ENCODE measurements around the gene NCS1. TPM values are rescaled to one million over a fixed set of nuclear protein-coding genes. Genes with fewer than 3 reads are reported as not detected.
A peak's percentile ranks its signal among the peaks of the same experiment; 100 is the strongest.

NCS1 gene
- total RNA-seq, 1 donor from 2014 or later, result 126 TPM

GRCh38 chr9:130187523-130187846 lies 15.3 kb downstream of the NCS1 start:
- no peaks in the 10 kb centered on the region for H3K27me3 Mint-ChIP-seq (ENCODE audit: low read depth, unreplicated experiment)
- peaks cover 1% of the 10 kb centered on the region for H3K36me3 Mint-ChIP-seq (ENCODE audit: low read depth, unreplicated experiment)
- H3K4me1 Mint-ChIP-seq (ENCODE audit: low read depth, unreplicated experiment), result peaks cover 55% of the 10 kb centered on the region
- Histone ChIP-seq H4K20me1 (ENCODE audit: insufficient read depth, low read length) (peaks cover 90% of the 10 kb centered on the region), H3K4me1 (ENCODE audit: insufficient read depth, low read length) (peaks cover 61% of the 10 kb centered on the region), H3K4me2 (ENCODE audit: low read length) (peak overlapping the region; percentile 80), H3K27ac (ENCODE audit: low read depth, low read length) (no peak overlapping the region), H3K27me3 (ENCODE audit: insufficient read depth, low read length) (no peaks in the 10 kb centered on the region), H2AFZ (ENCODE audit: low read depth, low read length) (no peak overlapping the region), H3K9ac (ENCODE audit: low read length) (peak overlapping the region; percentile 52), H3K4me3 (ENCODE audit: insufficient read depth, low read depth, low read length) (no peak overlapping the region), H3K79me2 (ENCODE audit: insufficient read depth, low read length) (peaks cover 93% of the 10 kb centered on the region), H3K36me3 (ENCODE audit: insufficient read depth, low read length) (no peaks in the 10 kb centered on the region), H3K9me3 (ENCODE audit: insufficient read depth, low read depth, low read length) (no peaks in the 10 kb centered on the region)
- H3K4me3 Mint-ChIP-seq (ENCODE audit: unreplicated experiment), result no peak overlapping the region
- H3K27ac Mint-ChIP-seq (ENCODE audit: unreplicated experiment), result no peak overlapping the region
- FAIRE-seq (no peak), DNase-seq (ENCODE audit: low read depth) (no peak)
- TF ChIP-seq CTCF (IDR thresholded peaks at IDR 0.05; ENCODE audit: insufficient read depth, low read depth, low read length) (no peak), EZH2 (IDR thresholded peaks at IDR 0.05; ENCODE audit: insufficient read depth, low read length) (no peak)
- H3K9me3 Mint-ChIP-seq (ENCODE audit: unreplicated experiment), result no peaks in the 10 kb centered on the region

- no peak for DNase-seq (ENCODE audit: low read depth)
- Histone ChIP-seq H3K27ac (ENCODE audit: low read depth, low read length) (no peak overlapping the region), H3K79me2 (ENCODE audit: insufficient read depth, low read length) (peaks cover 99% of the 10 kb centered on the region), H3K9ac (ENCODE audit: low read length) (no peak overlapping the region), H3K27me3 (ENCODE audit: insufficient read depth, low read length) (no peaks in the 10 kb centered on the region), H3K4me2 (ENCODE audit: low read length) (no peak overlapping the region), H2AFZ (ENCODE audit: low read depth, low read length) (no peak overlapping the region), H3K4me3 (ENCODE audit: insufficient read depth, low read depth, low read length) (no peak overlapping the region), H3K4me1 (ENCODE audit: insufficient read depth, low read length) (peaks cover 59% of the 10 kb centered on the region), H4K20me1 (ENCODE audit: insufficient read depth, low read length) (peaks cover 91% of the 10 kb centered on the region), H3K9me3 (ENCODE audit: insufficient read depth, low read depth, low read length) (no peaks in the 10 kb centered on the region), H3K36me3 (ENCODE audit: insufficient read depth, low read length) (no peaks in the 10 kb centered on the region)
- FAIRE-seq, result no peak
- Mint-ChIP-seq H3K27me3 (ENCODE audit: low read depth, unreplicated experiment) (no peaks in the 10 kb centered on the region), H3K9me3 (ENCODE audit: unreplicated experiment) (no peaks in the 10 kb centered on the region), H3K4me1 (ENCODE audit: low read depth, unreplicated experiment) (peaks cover 53% of the 10 kb centered on the region), H3K36me3 (ENCODE audit: low read depth, unreplicated experiment) (peaks cover 1% of the 10 kb centered on the region), H3K27ac (ENCODE audit: unreplicated experiment) (no peak overlapping the region), H3K4me3 (ENCODE audit: unreplicated experiment) (peak overlapping the region; percentile 40)
- TF ChIP-seq CTCF (IDR thresholded peaks at IDR 0.05; ENCODE audit: insufficient read depth, low read depth, low read length) (no peak), EZH2 (IDR thresholded peaks at IDR 0.05; ENCODE audit: insufficient read depth, low read length) (no peak)
Observed at GRCh38 chr9:130188860-130189481, 16.8 kb downstream of the NCS1 start.

GRCh38 chr9:130189840-130190239 lies 17.6 kb downstream of the NCS1 start:
- TF ChIP-seq CTCF (IDR thresholded peaks at IDR 0.05; ENCODE audit: insufficient read depth, low read depth, low read length) (no peak), EZH2 (IDR thresholded peaks at IDR 0.05; ENCODE audit: insufficient read depth, low read length) (no peak)
- H3K9ac ChIP-seq (ENCODE audit: low read length), result no peak overlapping the region
- H3K36me3 ChIP-seq (ENCODE audit: insufficient read depth, low read length), result no peaks in the 10 kb centered on the region
- Mint-ChIP-seq H3K27ac (ENCODE audit: unreplicated experiment) (peak overlapping the region; percentile 83), H3K4me3 (ENCODE audit: unreplicated experiment) (no peak overlapping the region), H3K9me3 (ENCODE audit: unreplicated experiment) (no peaks in the 10 kb centered on the region), H3K27me3 (ENCODE audit: low read depth, unreplicated experiment) (no peaks in the 10 kb centered on the region), H3K4me1 (ENCODE audit: low read depth, unreplicated experiment) (peaks cover 57% of the 10 kb centered on the region), H3K36me3 (ENCODE audit: low read depth, unreplicated experiment) (peaks cover 1% of the 10 kb centered on the region)
- H3K79me2 ChIP-seq (ENCODE audit: insufficient read depth, low read length), result peaks cover 99% of the 10 kb centered on the region
- DNase-seq (ENCODE audit: low read depth) (peak; percentile 85), FAIRE-seq (no peak)
- H3K27ac ChIP-seq (ENCODE audit: low read depth, low read length), result no peak overlapping the region
- no peaks in the 10 kb centered on the region for H3K27me3 ChIP-seq (ENCODE audit: insufficient read depth, low read length)
- H3K4me2 ChIP-seq (ENCODE audit: low read length), result peak overlapping the region; percentile 33
- H3K9me3 ChIP-seq (ENCODE audit: insufficient read depth, low read depth, low read length), result no peaks in the 10 kb centered on the region
- peaks cover 56% of the 10 kb centered on the region for H3K4me1 ChIP-seq (ENCODE audit: insufficient read depth, low read length)
- H2AFZ ChIP-seq (ENCODE audit: low read depth, low read length), result no peak overlapping the region
- no peak overlapping the region for H3K4me3 ChIP-seq (ENCODE audit: insufficient read depth, low read depth, low read length)
- H4K20me1 ChIP-seq (ENCODE audit: insufficient read depth, low read length), result peaks cover 93% of the 10 kb centered on the region

Data from astrocyte (in vitro differentiated cells and primary cell).